ENCODE data around the gene GPR152.
"Not testable (repeated sequence)": the region's sequence is repeated elsewhere in the genome, so short reads cannot be mapped to it uniquely, and the experiment has no call there.

The GPR152 gene

DNA sequence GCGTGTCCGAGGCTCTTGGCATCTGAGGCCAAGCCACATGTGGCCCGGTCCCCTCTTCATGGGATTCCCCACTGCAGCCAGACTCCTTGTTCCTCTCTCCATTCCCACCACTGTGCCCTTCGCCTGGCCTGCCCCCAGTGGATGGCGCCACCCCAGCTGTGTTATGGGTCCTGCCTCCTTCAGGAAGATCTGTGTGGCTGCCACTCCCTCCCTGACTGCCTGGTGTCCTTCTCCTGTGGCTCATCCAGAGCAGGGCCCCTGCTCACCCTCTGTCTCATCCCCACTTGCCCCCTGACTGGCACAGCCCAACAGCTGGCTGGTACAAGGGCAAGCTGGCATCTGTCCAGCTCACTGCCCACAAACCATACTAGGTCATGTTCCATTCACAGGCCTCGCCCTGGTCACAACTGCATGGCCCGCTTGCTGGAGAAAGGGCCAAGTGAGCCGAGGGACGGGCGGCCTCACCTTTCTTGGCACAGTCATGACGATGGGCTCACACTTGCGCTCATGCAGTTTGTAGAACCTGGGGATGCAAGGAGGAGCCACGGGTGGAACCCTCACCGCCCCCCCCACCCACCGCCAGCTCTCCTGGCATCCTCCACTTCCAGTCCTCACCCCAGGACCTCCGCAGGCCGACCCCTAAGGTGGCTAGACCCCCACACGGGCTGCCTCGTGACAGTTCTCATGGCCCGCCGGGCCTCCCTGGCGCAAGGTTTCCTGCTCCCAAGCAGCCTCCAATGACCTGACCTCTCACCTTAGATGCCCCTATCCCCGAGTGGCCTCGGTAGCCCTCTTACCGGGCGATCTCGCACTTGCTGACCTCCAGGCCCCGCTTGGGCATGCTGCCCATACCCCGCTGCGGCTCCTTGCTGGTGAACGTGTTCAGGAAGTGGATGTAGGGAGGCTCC is 13.0 kb downstream of the GPR152 start:
- no peak for DNase-seq

DNA sequence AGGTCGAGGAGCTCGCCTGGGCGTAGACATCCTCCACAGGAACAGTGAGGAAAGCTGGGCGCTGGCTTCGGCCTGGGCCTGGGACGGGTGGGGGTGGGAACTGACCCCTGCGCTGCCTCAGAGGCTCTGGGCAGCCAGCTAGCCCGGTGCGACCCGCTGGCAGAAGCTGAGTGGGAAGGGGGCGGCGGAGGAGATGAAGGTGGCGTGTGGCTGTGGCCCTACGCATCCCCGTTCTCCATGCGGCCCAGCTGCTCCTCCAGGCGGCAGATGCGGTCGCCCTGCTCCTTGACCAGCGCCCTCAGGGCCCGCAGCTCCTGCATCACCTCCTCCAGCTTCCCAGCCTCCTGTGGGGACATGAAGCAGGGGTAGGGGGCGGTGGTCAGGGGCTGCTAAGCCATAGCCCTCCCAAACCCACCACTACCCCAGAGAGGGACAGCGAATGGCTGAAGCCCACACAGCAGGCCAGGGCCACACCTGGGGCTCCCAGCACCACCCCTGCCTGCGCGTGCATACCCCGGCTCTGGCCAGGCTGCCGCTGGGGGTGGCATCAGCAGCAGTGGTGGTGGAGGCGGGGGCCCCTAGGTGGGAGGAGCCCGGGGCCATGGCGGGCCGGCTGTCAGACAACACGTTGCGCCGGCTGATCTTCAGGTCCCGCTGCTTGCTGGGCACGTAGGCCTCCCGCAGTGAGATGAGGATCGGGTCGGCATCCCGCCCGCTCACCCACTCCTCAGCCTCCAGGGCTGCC is 14.2 kb downstream of the GPR152 start:
- DNase-seq, result no peak

DNA sequence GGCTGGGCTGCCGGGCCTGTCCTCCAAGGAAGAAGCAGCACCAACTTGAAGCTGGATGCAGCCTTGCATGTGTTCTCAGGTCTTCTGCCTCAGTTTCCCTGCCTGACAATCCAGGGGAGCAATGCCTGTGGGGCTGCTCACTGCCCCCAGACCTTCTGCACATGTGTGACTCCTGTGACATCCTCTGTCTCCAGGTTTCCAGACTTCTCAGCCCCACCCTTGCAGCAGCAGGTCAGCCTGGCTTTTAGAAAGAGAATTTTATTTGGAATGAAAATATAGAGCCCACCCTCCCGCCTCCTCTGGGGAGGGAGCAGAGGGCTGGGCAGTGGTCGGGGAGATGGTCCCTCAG is 14.7 kb downstream of the GPR152 start:
- no peak for DNase-seq

DNA sequence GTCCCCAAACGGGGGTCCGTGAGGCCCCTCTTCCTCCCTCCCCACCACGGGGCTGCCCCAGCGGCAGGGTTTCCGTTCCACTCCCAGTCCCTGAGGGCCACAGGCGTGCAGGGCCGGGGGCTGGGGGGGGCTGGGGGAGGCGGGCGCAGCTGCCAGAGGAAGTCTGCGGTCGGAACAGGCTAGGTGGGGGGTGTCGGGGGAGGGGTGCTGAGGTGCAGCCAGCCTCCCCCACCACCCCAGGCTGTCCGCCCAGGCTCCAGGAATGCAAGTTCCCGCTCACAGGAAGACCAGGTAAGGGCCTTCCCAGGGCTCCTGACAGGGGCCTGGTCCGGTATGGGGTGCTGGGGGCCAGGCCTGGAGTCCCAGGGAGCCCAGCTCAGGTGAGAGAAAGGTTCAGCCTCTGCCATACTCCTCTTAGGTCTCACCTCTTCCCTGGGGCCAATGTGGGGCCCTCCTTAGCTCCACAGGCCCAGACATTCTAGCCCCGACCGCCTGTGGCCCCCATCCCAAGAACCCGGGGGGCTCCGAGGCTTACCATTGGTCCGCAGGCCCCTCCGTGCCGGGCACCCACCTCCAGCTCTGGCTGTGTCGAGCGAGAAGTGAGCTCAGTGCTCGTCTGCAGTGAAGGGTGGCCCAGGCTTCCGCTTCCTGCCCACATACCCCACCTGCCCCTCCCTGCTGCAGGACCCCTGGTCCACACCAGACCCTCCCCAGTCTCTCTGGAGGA is 15.3 kb downstream of the GPR152 start, which contains the start of gene PTPRCAP:
TSS of gene PTPRCAP (minus strand) at position 601 of the 727 bp plus-strand sequence. CDS start at position 538, 63 bp downstream.
- peak; percentile 80 for DNase-seq

DNA sequence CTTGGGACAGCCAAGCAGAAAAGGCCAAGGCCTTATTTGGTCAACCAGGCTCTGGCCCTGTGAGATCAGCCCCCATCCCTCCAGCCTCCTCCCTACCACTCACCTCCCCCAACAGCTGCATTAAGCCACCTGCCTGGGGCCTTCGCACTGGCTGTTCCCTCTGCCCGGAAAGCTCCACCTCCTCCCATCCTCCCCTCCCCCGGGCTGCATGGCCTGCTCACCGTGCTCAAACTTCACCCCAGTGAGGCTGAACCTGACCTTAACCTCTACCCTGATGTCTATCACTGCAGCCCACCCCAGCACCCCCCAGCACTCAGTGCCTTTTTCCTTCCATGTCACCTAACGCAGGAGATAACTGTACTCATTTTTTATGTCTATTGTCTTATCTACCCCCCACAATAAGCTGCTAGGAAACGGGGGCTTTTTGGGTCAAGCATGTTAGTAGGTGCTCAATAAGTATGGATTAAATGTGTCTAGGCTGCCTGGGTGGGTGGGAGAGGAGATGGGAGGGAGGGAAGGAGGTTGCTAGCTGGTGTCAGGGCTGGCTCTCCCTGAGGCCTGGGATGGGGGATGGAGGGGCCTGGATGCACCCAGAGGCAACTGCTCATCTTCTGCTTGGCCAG is 16.0 kb downstream of the GPR152 start:
- peak; percentile 73 for DNase-seq

DNA sequence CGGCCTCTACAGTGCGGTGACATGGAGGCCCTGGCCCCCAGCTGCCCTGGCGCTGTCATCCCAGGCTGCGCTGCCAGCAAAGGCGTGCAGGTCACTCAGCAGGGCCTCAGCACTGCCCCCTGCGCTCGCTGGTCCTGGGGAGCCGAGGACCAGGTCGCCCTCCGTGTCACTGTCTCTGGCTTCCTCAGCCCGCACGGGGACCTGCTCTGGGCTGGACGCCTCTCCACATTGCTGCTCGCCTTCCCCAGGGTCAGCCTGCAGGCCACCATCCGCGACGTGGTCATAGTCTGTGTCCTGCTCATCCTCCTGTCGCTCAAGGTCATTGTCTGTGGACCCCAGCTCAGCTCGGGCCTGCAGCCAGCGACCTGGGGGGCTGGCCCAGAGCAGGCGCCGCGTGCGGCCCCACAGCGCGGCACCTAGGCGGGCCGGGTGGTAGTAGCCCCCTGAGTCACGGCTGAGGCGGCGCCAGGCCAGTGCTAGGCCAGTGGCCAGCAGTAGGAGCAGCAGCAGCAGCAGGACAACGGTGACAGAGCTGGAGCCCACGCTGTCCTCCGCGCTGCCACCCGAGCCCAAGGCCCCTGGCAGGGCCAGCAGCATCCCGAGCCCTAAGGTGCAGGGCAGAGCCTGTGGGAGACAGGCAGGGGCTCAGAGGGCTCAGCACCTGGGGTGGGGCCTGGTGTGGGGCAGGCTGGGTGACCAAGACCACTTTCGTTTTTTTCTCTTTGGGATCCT is 16.6 kb downstream of the GPR152 start:
- DNase-seq, result no peak

DNA sequence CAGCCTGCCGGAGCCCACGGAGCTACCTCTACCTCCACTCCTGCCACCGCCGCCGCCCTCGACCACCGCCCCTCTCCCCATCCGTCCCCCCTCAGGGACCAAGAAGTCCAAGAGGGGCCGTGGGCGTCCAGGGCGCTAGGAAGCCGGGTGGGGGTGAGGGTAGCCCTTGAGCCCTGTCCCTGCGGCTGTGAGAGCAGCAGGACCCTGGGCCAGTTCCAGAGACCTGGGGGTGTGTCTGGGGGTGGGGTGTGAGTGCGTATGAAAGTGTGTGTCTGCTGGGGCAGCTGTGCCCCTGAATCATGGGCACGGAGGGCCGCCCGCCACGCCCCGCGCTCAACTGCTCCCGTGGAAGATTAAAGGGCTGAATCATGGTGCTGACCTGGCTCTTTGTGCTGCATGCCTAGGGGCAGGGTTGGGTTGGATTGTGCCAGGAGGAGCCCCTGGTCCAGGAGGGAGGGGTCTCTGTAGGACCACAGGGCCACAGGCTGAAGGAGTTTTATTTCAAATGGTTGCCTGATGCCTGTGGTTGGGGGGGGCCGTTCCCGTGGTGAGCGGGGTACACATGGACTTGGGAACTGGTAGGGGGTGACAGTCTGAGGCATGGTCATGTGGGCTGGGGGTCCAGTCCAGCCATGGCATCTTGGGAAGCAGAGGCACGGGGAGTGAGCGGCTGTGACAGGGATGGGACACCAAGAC is 17.4 kb downstream of the GPR152 start:
- no peak for DNase-seq

DNA sequence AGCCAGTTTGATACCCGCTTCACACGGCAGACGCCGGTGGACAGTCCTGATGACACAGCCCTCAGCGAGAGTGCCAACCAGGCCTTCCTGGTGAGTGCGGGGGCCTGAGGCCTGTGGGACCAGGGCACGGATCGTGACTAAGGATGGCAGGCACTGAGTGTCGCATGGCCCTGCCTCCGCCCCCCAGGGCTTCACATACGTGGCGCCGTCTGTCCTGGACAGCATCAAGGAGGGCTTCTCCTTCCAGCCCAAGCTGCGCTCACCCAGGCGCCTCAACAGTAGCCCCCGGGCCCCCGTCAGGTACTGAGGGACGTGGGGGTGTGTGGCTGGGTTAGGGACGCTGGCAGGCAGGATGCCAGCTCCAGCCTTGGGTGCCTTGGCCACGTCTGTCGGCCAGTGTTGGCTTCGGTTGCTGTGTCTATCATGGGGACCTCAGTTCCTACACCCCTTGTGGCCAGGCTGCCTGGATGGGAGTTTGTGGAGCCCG is 18.1 kb downstream of the GPR152 start:
- DNase-seq, result no peak

DNA sequence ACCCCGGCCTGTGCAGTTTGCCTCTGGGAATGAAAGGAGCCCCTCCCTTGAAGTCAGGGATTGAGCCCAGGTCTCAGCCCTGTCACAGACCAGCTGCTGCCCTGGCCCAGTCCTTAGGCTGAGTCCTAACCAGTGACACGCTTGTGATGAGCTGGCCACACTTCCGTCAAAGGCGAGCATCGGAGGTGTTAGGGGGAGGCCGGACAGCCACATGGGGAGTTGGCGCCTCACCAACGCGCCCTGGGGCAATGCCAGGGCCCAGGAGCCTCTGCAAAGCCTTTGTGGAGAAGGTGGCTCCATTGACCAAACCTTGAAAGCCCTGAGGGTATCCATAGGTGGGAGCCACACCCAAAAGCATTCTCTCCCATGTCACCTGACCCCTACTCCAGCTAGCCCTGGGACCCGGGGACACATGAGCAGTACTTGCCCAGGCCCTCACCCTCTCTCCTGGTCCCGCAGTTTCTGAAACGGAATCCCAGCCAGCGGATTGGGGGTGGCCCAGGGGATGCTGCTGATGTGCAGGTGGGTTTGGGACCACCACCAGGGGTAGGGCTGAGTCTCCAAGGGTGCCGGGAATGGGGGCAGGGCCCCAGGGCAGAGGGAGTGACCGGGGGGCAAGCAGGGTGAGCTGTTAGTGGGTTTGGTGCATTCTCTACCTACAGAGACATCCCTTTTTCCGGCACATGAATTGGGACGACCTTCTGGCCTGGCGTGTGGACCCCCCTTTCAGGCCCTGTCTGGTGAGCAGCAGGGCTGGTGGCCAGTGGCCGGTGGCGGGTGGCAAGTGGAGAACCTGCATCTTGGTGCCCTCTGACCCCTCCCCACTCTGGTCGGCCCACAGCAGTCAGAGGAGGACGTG is 18.8 kb downstream of the GPR152 start:
- no peak for DNase-seq

DNA sequence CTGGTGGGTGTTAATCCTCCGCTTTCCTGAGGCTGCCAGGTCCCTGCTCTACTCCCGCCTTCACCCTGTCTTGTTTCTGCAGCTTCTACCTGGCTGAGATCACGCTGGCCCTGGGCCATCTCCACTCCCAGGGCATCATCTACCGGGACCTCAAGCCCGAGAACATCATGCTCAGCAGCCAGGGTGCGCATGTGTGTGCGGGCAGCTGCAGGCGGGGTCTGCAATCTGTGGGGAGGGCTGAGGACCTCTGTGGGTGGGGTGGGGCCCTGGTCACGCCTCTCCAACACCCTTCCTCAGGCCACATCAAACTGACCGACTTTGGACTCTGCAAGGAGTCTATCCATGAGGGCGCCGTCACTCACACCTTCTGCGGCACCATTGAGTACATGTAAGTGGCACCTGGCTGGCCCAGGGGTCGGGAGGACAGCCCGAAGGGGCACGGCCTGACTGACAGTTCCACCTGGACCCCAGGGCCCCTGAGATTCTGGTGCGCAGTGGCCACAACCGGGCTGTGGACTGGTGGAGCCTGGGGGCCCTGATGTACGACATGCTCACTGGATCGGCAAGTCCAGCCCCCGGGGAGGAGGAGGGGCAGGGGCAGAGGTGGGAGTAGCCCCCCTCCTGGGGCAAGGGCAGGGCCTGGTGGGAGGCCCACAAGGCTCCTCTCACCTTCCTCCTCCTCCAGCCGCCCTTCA is 19.7 kb downstream of the GPR152 start:
- no peak for DNase-seq

DNA sequence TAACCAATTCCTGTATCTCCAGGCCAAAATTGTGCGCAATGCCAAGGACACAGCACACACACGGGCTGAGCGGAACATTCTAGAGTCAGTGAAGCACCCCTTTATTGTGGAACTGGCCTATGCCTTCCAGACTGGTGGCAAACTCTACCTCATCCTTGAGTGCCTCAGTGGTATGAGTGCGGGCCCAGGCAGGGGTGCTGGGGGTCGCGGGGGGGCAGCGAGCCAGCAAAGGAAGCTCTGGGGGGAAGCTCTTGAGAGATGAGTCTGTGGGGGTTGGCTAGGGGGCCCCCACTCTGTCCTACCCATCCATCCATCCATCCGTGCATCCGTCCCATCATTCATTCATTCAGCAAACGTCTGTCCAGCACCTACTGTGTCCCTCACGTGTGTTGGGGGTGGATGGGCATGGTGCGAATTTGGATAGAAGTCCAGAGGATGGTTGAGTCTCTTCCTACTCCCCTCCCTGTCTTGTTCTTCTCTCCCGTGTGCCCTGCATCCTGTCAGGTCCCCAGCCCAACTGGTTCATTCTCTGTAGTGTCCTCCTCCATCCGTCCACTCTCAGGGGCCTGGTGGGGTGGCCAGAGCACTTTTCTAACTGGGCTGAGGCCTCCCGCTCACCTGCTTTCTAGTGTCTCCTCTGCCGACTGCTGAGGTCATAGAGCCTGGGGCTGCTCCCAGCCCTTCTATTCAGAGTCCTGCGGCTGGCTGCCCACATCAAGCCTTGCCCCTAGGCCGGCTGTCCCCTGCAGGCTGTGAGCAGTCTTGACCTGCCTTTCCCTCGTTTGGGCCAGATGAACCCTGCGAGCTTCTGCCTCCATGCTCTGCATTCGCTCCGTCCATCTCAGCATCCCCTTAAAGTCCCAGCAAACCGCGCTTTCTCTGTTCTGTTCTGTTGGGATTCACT is 20.9 kb downstream of the GPR152 start:
- DNase-seq, result no peak

DNA sequence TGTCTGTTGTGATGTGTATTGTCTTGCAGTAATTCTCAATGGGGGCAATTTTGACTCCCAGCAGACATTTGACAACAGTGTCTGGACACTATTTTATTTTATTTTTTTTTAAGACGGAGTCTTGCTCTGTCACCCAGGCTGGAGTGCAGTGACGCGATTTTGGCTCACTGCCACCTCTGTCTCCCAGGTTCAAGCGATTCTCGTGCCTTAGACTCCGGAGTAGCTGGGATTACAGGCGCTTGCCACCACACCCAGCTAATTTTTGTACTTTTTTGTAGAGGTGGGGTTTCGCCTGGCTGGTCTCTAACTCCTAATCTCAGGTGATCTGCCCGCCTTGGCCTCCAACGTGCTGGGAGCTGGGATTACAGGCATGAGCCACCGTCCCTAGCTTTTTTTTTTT is 22.8 kb downstream of the GPR152 start:
- no peak for DNase-seq

DNA sequence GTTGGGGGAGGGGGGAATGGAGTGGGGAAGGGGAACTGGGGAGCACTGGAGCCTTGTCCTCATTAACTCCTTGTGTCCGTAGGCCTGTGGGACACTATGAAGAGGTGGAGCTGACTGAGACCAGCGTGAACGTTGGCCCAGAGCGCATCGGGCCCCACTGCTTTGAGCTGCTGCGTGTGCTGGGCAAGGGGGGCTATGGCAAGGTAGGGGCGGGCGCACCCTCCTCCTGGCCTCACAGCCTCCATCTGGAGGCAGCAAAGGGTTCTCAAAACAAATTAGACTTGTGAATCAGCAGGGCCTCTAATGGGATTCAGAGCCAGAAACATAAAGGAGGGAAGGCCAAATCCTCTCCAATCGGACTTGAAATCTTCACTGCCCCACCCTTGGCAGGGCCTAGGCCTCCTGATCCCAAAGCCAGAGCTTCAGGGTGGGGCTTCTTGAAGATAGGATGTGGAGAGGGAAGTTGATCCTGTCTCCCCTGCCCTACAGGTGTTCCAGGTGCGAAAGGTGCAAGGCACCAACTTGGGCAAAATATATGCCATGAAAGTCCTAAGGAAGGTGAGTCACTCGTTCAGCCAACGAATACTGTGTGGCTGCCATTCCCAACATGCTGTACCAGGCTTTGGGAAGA is 23.4 kb downstream of the GPR152 start:
- DNase-seq, result no peak

DNA sequence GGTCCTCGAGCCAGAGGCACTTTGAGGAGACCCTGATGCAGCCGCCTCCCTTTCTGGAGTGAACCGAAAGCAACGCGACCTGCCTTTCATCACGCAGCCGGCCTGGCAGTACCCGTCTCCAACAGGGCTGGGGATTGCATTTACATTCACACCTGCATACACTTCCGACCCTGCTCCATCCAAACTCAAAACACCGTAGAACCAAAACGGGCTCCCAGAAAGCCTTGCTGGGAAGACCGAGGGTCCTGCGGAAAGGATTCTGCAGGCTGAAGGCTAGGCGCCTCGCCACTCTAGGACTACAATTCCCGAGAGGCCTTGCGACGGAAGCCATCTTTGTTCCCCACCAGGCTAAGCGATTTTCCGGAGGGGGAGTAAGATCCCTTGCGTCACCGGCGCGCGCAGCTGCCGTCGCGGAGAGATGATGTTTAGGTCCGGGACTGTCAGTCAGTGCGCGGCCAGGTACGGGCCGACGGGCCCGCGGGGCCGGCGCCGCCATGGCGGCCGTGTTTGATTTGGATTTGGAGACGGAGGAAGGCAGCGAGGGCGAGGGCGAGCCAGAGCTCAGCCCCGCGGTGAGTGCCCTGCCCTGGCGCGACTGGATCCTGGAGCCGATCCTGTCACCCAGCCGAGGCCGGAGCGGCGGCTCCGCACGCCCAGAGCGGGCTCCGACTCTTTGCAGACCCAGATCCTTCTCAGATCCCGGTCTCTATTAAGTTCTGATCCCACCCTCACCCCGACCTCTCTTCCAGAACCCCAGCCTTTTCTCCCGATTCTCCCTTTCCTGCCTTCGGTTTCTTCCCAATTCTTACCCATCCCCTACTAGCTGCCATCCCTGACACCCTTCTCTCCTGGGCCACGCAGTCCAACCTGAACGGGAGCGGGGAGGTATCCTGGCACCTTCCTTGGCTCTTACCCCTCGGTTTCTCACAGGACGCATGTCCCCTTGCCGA is 24.2 kb downstream of the GPR152 start, which contains the start of gene RPS6KB2:
TSS of gene RPS6KB2 (plus strand) at position 443 of the 950 bp plus-strand sequence. CDS start at position 495, 52 bp downstream.
- peak; percentile 95 for DNase-seq

DNA sequence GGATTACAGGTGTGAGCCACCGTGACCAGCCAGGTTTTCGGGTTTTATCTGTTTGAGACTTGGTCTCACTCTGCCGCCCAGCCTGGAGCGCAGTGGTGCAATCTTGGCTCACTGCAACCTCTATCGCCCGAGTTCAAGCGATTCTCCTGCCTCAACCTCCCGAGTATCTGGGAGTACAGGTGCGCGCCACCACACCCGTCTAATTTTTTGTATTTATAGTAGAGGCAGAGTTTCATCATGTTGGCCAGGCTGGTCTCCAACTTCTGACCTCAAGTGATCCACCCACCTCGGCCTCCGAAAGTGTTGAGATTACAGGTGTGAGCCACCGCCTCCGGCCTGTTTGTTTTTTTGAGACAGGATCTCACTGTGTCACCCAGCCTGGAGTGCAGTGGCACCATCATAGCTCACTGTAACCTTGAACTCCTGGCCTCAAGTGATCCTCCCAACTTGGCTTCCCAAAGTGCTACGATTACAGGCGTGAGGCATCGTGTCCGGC is 25.1 kb downstream of the GPR152 start:
- DNase-seq, result not testable (repeated sequence)

DNA sequence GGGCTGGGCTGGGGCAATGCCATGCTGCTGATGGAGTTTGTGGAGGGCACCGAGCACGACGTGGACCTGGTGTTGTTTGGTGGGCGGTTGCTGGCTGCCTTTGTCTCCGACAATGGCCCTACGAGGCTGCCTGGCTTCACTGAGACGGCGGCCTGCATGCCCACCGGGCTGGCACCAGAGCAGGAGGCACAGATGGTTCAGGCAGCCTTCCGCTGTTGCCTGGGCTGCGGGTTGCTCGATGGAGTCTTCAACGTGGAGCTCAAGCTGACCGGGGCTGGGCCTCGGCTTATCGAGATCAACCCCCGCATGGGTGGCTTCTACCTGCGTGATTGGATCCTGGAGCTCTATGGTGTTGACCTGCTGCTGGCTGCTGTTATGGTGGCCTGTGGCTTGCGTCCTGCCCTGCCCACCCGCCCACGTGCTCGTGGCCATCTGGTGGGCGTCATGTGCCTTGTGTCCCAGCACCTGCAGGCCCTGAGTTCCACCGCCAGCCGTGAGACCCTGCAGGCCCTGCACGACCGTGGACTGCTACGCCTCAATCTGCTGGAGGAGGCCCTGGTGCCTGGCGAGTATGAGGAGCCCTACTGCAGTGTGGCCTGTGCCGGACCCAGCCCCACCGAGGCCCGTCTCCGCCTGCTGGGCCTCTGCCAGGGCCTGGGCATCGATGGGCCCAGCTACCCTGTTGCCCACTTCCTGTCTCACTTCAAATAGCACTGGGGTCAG is 28.5 kb downstream of the GPR152 start:
- no peak for DNase-seq

Measured in NK-92 treated with Interleukin-12 subunit alpha and Interleukin-12 subunit beta, amount 100 ng/mL, for 24 hours (cell line).